HCT116 (cell line): Measurements from ENCODE around the gene SLAMF7.

Experiments
- POLR2A ChIP-seq: IDR thresholded peaks from 2 replicates; pipeline ENCODE4 v1.7.0; 2011; ENCODE audit warnings: borderline replicate concordance; ENCODE audit not compliant: insufficient read depth, insufficient read length; ENCODE audit errors: extremely low read depth
- RAD21 ChIP-seq: IDR thresholded peaks from 2 replicates; pipeline ENCODE4 v1.6.1; 2012; ENCODE audit warnings: low read depth, mild to moderate bottlenecking
- SIN3A ChIP-seq: IDR thresholded peaks from 2 replicates; pipeline ENCODE4 v1.6.1; 2012; ENCODE audit warnings: low read depth
- TF ChIP-seq, protein P1 (sequence below), 3 experiments: fragments of 200-600 bp in 1 of 3; sonication (generic) in 1 of 3; IDR thresholded peaks in 2 of 3; conservative IDR thresholded peaks in 1 of 3; 2 replicates each; pipeline ENCODE4 v1.5.1; 2012 to 2017; ENCODE audit warnings: low read depth in 2 of 3, low read length in 2 of 3, antibody characterized with exemption in 1 of 3, borderline replicate concordance in 1 of 3, control low read depth in 1 of 3, mild to moderate bottlenecking in 1 of 3, mixed read lengths in 1 of 3, mixed run types in 1 of 3, moderate library complexity in 1 of 3; ENCODE audit not compliant: insufficient read depth in 1 of 3

- TF ChIP-seq, protein P1, sequence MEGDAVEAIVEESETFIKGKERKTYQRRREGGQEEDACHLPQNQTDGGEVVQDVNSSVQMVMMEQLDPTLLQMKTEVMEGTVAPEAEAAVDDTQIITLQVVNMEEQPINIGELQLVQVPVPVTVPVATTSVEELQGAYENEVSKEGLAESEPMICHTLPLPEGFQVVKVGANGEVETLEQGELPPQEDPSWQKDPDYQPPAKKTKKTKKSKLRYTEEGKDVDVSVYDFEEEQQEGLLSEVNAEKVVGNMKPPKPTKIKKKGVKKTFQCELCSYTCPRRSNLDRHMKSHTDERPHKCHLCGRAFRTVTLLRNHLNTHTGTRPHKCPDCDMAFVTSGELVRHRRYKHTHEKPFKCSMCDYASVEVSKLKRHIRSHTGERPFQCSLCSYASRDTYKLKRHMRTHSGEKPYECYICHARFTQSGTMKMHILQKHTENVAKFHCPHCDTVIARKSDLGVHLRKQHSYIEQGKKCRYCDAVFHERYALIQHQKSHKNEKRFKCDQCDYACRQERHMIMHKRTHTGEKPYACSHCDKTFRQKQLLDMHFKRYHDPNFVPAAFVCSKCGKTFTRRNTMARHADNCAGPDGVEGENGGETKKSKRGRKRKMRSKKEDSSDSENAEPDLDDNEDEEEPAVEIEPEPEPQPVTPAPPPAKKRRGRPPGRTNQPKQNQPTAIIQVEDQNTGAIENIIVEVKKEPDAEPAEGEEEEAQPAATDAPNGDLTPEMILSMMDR (IDR thresholded peaks at IDR 0.05 in 2 of 3, conservative IDR thresholded peaks at IDR 0.05 in 1 of 3; ENCODE audit: borderline replicate concordance in 1 of 3, insufficient read depth in 1 of 3, low read depth in 2 of 3, low read length in 2 of 3): no peak
- TF ChIP-seq SIN3A: no peak
- TF ChIP-seq RAD21: no peak
- no peak for TF ChIP-seq POLR2A
Measured at GRCh38 chr1:160718210-160718609, 20.8 kb upstream of the SLAMF7 start.
